ENCODE data around the gene UVSSA. TPM values are rescaled to one million over a fixed set of nuclear protein-coding genes. Genes with fewer than 3 reads are reported as not detected.
A peak's percentile ranks its signal among the peaks of the same experiment; 100 is the strongest.

Gene UVSSA
- total and polyA plus RNA-seq, 9 donors = 3.8 to 24.7 (median 15.6) TPM

DNA sequence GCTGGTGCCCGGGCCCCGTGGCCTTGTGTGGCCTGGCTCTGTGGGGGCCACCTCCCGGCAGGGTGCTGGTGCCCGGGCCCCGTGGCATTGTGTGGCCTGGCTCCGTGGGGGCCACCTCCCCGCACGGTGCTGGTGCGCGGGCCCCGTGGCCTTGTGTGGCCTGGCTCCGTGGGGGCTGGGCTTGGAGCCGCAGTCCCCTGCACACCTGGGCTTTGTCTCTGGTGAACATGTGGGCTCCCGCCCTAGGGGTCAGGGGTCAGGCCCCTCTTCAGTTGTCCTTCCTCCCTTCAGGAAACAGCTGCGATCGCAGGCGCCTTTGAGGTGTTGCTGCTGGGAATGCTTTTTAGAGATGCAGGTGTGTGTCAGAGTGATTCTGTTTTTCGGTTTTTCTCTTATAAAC, 17.2 kb downstream of the UVSSA start:
- TF ChIP-seq, protein P1, sequence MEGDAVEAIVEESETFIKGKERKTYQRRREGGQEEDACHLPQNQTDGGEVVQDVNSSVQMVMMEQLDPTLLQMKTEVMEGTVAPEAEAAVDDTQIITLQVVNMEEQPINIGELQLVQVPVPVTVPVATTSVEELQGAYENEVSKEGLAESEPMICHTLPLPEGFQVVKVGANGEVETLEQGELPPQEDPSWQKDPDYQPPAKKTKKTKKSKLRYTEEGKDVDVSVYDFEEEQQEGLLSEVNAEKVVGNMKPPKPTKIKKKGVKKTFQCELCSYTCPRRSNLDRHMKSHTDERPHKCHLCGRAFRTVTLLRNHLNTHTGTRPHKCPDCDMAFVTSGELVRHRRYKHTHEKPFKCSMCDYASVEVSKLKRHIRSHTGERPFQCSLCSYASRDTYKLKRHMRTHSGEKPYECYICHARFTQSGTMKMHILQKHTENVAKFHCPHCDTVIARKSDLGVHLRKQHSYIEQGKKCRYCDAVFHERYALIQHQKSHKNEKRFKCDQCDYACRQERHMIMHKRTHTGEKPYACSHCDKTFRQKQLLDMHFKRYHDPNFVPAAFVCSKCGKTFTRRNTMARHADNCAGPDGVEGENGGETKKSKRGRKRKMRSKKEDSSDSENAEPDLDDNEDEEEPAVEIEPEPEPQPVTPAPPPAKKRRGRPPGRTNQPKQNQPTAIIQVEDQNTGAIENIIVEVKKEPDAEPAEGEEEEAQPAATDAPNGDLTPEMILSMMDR (IDR thresholded peaks at IDR 0.05) = no peak
- TF ChIP-seq EP300 (IDR thresholded peaks at IDR 0.05) = no peak
- TF ChIP-seq POLR2A (IDR thresholded peaks at IDR 0.05) = no peak
- H3K36me3 ChIP-seq = no peaks in the 10 kb centered on the region
- no peaks in the 10 kb centered on the region for H3K27me3 ChIP-seq
- no peaks in the 10 kb centered on the region for H3K9me3 ChIP-seq
- H3K27ac ChIP-seq = no peak overlapping the region
- WGBS, 3 donors = 89 to 94% (median 91%) methylated on average over 13 to 18 of the region's 18 CpGs
- H3K4me1 ChIP-seq (ENCODE audit: insufficient read depth) = peaks cover 9% of the 10 kb centered on the region
- no peak overlapping the region for H3K4me3 ChIP-seq
- intact Hi-C loops (cut with DNase I) = no loop called here
- DNase-seq = peak in 1 of 5 donors; percentile 13

DNA sequence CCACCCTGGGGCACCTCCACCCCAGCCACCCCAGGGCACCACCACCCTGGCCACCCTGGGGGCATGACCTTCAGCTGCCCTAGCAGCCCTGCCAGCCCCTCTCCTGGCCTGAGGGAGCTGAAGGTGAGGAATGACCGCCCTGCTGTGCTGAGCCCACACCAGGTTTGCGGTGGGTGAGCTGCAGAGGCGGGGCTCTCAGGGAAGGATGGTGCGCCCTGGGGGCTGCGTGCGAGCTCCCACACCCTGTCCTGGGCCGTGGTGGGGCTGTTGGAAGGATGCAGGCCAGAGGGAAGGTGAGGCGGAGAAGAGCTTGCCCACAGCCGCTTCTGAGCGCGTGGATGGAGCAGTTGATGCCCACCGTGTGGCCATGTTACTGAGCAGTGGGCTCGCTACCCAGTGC, 17.7 kb downstream of the UVSSA start:
- TF ChIP-seq EP300 (IDR thresholded peaks at IDR 0.05) (no peak), POLR2A (IDR thresholded peaks at IDR 0.05) (no peak)
- TF ChIP-seq, protein P1 (IDR thresholded peaks at IDR 0.05) = no peak
- Histone ChIP-seq H3K4me1 (ENCODE audit: insufficient read depth) (peaks cover 9% of the 10 kb centered on the region), H3K36me3 (no peaks in the 10 kb centered on the region), H3K27me3 (no peaks in the 10 kb centered on the region), H3K4me3 (no peak overlapping the region), H3K27ac (no peak overlapping the region), H3K9me3 (no peaks in the 10 kb centered on the region)
- peak in 1 of 5 donors; percentile 13 for DNase-seq
- intact Hi-C loops (cut with DNase I) = no loop called here
- 87 to 94% (median 90%) methylated on average over 13 of the region's 13 CpGs for WGBS, 3 donors

DNA sequence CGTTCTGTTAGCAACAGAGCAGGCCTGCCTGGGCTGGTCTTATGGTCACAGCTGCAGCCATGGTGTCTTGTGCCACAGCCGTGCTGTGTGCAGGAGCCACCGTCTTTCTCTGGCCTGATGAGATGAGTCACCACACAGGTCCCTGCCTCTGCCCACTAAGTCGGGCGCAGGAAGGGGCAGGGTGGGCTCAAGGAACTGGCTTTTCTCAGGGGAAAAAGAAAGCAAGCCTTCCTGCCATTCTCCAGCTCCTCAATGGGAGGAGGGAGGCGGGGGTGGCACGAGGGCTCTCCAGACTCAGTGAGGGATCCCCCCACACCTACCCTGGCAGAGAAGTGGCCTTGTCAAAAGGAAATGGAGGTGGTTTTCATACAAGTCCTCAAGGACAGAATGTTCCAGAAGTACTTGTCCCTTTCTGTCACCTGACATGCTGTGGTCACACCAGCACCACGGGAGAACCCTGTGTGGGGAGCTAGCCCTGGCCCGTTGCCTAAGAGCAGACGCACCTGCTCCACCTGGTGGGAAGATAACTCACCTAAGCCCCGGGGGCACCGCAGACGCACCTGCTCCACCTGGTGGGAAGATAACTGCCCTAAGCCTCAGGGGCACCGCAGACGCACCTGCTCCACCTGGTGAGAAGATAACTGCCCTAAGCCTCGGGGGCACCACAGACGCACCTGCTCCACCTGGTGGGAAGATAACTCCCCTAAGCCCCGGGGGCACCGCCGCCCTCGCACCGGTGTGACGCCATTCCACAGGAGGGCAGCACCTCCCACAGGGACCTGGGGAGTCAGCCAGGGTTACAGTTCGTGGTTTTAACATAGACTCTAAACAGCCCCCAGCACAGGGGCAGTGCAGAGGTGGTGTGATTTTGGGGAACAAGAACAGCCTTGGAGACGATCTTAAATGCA, 18.5 kb downstream of the UVSSA start:
- Histone ChIP-seq H3K27me3 (no peaks in the 10 kb centered on the region), H3K4me1 (ENCODE audit: insufficient read depth) (peaks cover 5% of the 10 kb centered on the region), H3K4me3 (no peak overlapping the region), H3K27ac (no peak overlapping the region), H3K9me3 (no peaks in the 10 kb centered on the region), H3K36me3 (no peaks in the 10 kb centered on the region)
- intact Hi-C loops (cut with DNase I) = no loop called here
- WGBS, 3 donors = 80 to 84% (median 83%) methylated on average over 25 of the region's 25 CpGs
- DNase-seq = peak in 2 of 5 donors; percentile 12 to 30
- no peak for TF ChIP-seq EP300 (IDR thresholded peaks at IDR 0.05)
- TF ChIP-seq, protein P1 (IDR thresholded peaks at IDR 0.05) = no peak
- TF ChIP-seq POLR2A (IDR thresholded peaks at IDR 0.05) = no peak

DNA sequence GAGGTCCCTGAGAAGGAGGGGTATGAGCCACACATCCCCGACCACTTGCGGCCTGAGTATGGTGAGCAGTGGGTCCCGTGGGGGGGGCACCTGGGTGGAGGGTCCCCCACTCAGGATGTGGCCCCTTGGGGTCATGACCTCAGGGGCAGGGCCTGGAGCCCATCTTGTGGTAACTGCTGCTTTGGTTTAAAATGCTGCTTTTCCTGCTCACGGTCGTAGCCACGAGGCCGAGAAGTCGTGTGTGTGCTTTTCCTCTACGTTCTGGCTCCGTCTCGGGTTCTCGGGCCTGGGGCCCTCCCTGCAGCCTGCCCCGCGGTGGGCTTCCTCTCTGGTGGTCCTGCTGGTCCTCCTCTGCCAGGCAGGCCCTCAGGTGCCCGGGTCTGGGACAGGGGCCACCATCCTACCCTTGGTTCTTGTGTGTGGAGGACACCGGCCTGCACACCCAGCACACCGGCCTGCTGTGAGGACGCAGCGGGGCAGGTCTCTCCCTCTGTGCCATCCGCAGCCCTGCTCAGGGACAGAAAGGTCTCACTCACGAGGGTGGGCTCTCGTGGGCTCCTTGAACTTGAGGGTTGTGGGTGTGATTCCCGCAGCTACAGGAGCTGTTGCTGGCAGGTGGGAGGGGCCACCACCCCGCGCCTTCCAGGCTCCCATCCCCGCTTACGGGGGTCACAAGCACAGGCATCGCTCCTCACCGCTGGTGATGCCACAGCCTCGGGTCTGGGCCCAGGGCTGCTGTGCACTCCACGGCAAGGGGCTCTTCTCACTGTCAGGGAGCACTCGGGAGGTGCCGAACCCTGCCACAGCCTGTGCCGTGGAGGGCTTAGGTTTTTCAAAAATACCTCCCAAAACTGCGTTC, 19.6 kb downstream of the UVSSA start:
- no peaks in the 10 kb centered on the region for H3K36me3 ChIP-seq
- no peaks in the 10 kb centered on the region for H3K9me3 ChIP-seq
- TF ChIP-seq EP300 (IDR thresholded peaks at IDR 0.05) (no peak), POLR2A (IDR thresholded peaks at IDR 0.05) (no peak)
- TF ChIP-seq, protein P1 (IDR thresholded peaks at IDR 0.05) = no peak
- DNase-seq = peak in 1 of 5 donors; percentile 32
- WGBS, 3 donors = 93 to 94% (median 93%) methylated on average over 34 to 35 of the region's 35 CpGs
- no peak overlapping the region for H3K27ac ChIP-seq
- H3K4me1 ChIP-seq (ENCODE audit: insufficient read depth) = no peaks in the 10 kb centered on the region
- H3K4me3 ChIP-seq = no peak overlapping the region
- intact Hi-C loops (cut with DNase I) = no loop called here
- no peaks in the 10 kb centered on the region for H3K27me3 ChIP-seq

Measured in ovary (tissue), 9 donors.